Measurements from ENCODE around the gene PDE6A.
A peak's percentile ranks its signal among the peaks of the same experiment; 100 is the strongest.

Gene PDE6A

DNA sequence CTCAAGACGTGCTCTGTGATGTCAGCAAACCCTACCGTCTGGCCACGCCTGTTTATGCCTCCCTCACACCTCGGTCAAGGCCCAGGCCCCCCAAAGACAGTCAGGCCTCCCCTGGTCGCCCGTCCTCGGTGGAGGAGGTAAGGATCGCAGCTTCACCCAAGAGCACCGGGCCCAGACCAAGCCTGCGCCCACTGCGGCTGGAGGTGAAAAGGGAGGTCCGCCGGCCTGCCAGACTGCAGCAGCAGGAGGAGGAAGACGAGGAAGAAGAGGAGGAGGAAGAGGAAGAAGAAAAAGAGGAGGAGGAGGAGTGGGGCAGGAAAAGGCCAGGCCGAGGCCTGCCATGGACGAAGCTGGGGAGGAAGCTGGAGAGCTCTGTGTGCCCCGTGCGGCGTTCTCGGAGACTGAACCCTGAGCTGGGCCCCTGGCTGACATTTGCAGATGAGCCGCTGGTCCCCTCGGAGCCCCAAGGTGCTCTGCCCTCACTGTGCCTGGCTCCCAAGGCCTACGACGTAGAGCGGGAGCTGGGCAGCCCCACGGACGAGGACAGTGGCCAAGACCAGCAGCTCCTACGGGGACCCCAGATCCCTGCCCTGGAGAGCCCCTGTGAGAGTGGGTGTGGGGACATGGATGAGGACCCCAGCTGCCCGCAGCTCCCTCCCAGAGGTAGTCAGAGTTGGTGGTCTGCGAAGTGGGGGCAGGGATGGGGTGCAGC, 111.3 kb downstream of the PDE6A start:
- no peak overlapping the region for H3K4me3 ChIP-seq (ENCODE audit: low read depth, low read length)
- no peak for DNase-seq (ENCODE audit: low read depth)
- TF ChIP-seq, protein P1, sequence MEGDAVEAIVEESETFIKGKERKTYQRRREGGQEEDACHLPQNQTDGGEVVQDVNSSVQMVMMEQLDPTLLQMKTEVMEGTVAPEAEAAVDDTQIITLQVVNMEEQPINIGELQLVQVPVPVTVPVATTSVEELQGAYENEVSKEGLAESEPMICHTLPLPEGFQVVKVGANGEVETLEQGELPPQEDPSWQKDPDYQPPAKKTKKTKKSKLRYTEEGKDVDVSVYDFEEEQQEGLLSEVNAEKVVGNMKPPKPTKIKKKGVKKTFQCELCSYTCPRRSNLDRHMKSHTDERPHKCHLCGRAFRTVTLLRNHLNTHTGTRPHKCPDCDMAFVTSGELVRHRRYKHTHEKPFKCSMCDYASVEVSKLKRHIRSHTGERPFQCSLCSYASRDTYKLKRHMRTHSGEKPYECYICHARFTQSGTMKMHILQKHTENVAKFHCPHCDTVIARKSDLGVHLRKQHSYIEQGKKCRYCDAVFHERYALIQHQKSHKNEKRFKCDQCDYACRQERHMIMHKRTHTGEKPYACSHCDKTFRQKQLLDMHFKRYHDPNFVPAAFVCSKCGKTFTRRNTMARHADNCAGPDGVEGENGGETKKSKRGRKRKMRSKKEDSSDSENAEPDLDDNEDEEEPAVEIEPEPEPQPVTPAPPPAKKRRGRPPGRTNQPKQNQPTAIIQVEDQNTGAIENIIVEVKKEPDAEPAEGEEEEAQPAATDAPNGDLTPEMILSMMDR (IDR thresholded peaks at IDR 0.05; ENCODE audit: insufficient read depth, low read depth, low read length, missing control alignments): no peak

DNA sequence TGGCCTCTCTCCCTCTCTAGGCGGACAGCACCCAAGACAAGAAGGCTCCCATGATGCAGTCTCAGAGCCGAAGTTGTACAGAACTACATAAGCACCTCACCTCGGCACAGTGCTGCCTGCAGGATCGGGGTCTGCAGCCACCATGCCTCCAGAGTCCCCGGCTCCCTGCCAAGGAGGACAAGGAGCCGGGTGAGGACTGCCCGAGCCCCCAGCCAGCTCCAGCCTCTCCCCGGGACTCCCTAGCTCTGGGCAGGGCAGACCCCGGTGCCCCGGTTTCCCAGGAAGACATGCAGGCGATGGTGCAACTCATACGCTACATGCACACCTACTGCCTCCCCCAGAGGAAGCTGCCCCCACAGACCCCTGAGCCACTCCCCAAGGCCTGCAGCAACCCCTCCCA, 112.0 kb downstream of the PDE6A start:
- TF ChIP-seq, protein P1 (IDR thresholded peaks at IDR 0.05; ENCODE audit: insufficient read depth, low read depth, low read length, missing control alignments): no peak
- no peak for DNase-seq (ENCODE audit: low read depth)
- no peak overlapping the region for H3K4me3 ChIP-seq (ENCODE audit: low read depth, low read length)

DNA sequence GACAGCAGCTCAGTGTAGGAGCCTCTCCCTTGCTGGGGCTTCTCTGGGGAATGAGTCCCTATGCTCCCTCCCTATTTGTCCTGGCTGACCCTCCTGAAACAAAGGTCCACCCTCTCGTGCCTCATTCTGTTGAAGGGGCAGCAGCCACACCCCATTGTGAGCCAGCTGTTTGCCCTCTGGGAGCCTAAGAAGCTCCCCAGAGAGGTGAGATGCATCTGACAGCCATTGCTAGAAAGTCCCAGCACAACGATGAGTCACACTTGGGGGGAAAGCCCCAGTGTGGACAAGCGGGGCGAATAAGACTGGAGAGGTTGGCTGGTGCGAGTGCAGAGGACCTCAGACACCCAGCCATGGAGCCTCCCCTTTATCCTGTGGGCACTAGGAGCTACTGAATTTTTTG, 113.1 kb downstream of the PDE6A start:
- H3K4me3 ChIP-seq (ENCODE audit: low read depth, low read length): no peak overlapping the region

DNA sequence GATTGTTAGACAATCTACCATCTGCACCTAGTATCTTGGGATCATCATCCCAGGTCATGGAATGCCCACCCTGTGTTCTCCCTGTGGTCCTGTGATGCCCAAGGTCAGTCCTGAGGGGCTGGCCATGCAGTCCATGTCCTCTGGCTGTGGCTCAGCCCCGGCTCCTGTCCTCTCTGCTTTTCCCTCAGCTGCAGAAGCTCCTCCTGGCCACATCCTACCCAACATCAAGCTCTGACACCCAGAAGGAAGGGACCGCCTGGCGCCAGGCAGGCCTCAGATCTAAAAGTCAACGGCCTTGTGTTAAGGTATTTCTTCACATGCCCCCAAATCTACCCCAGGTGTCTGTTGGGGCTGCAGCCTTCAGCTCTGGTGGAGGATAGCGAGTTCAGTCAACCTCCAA, 114.0 kb downstream of the PDE6A start:
- H3K4me3 ChIP-seq (ENCODE audit: low read depth, low read length): no peak overlapping the region
- TF ChIP-seq, protein P1 (IDR thresholded peaks at IDR 0.05; ENCODE audit: insufficient read depth, low read depth, low read length, missing control alignments): no peak
- no peak for DNase-seq (ENCODE audit: low read depth)

More for the DNA sequence above, 113.1 kb downstream of the PDE6A start:
- DNase-seq (ENCODE audit: low read depth): peak; percentile 82
- TF ChIP-seq, protein P1 (IDR thresholded peaks at IDR 0.05; ENCODE audit: insufficient read depth, low read depth, low read length, missing control alignments): no peak

DNA sequence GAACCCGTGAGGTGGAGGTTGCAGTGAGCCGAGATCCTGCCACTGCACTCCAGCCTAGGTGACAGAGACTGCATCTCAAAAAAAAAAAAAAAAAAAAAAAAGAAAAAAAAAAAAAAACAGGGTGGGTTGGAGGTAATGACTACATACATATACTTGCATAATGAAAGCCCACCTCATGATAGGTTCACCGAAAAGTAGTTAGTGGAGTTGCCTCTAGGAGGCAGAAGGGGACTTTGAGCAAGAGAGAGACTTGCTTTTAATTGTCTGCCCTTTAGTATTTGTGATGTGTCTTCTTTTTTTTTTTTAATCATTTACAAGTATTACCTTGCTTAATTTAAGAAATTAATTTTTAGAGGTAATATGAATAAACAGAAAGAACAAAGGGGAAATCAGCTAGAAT, 114.6 kb downstream of the PDE6A start:
- DNase-seq (ENCODE audit: low read depth): peak; percentile 44
- TF ChIP-seq, protein P1 (IDR thresholded peaks at IDR 0.05; ENCODE audit: insufficient read depth, low read depth, low read length, missing control alignments): peak; percentile 10
- no peak overlapping the region for H3K4me3 ChIP-seq (ENCODE audit: low read depth, low read length)

DNA sequence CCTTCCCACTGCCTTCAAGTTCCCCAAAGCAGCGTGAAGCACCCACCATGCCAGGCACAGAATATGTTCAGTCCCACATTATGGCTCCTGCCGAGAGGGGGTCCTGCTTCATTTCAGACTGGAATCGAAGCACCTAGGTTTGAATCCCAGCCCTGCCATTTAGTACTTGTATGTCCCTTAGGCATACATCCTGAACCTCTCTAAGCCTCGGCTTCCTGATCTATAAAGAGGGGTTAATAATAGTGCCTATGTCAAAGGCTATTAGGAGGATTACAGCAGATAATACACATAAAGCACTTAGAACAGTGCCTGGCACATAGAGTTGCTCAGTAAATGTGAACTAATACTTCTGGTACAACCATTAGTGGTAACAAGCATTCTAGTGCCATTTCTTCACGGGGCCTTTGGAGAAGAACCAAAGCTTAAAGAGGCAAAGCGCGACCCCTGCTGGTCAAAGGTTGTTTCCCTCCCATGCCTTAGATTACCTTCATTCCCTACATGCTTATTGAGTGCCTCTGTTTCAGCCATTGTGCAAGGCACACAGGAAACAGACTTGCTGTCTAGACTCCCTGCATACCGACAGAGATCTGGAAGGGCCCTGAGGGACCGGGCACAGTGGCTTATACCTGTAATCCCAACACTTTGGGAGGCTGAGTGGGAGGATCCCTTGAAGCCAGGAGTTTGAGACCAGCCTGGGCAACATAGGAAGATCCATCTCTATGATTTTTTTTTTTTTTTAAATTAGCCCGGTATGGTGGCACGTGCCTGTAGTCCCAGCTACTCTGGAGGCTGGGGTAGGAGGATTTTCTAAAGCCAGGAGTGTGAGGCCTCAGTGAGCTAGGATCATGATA, 116.2 kb downstream of the PDE6A start:
- peak; percentile 92 for DNase-seq (ENCODE audit: low read depth)
- TF ChIP-seq, protein P1 (IDR thresholded peaks at IDR 0.05; ENCODE audit: insufficient read depth, low read depth, low read length, missing control alignments): peak; percentile 84
- no peak overlapping the region for H3K4me3 ChIP-seq (ENCODE audit: low read depth, low read length)
